Parathyroid adenoma (tissue), 2 donors: ENCODE results near the gene HHIPL2.

Experiments used
- H2AFZ ChIP-seq: fragments of 300-600 bp; sonication (generic); one replicate; pipeline ENCODE4 v1.7.0; 2017; ENCODE audit warnings: antibody characterized with exemption, mild to moderate bottlenecking
- H3K27ac ChIP-seq: fragments of 300-600 bp; sonication (generic); one replicate; pipeline ENCODE4 v1.7.0; 2017
- H3K27me3 ChIP-seq: fragments of 300-600 bp; sonication (generic); one replicate; pipeline ENCODE4 v1.7.0; 2017; ENCODE audit warnings: low read length; ENCODE audit not compliant: control insufficient read depth, insufficient read depth
- H3K36me3 ChIP-seq: fragments of 300-600 bp; sonication (generic); one replicate; pipeline ENCODE4 v1.7.0; 2017; ENCODE audit warnings: low read length; ENCODE audit not compliant: control insufficient read depth, insufficient read depth
- H3K4me1 ChIP-seq: fragments of 300-600 bp; sonication (generic); one replicate; pipeline ENCODE4 v1.7.0; 2017; ENCODE audit warnings: control low read depth
- H3K4me2 ChIP-seq: fragments of 300-600 bp; sonication (generic); one replicate; pipeline ENCODE4 v1.7.0; 2017; ENCODE audit warnings: low read length
- H3K4me3 ChIP-seq: fragments of 300-600 bp; sonication (generic); one replicate; pipeline ENCODE4 v1.7.0; 2017; ENCODE audit warnings: low read depth, low read length
- H3K79me2 ChIP-seq: fragments of 300-600 bp; sonication (generic); one replicate; pipeline ENCODE4 v1.7.0; 2017; ENCODE audit warnings: control low read depth
- H3K9ac ChIP-seq: fragments of 300-600 bp; sonication (generic); one replicate; pipeline ENCODE4 v1.7.0; 2017; ENCODE audit warnings: mild to moderate bottlenecking
- H3K9me3 ChIP-seq: fragments of 300-600 bp; sonication (generic); one replicate; pipeline ENCODE4 v1.7.0; 2017; ENCODE audit warnings: low read length; ENCODE audit not compliant: control insufficient read depth
- CTCF ChIP-seq: fragments of 300-600 bp; sonication (generic); IDR thresholded peaks from one replicate; pipeline ENCODE4 v1.7.0; 2017; ENCODE audit warnings: antibody characterized with exemption, mild to moderate bottlenecking
- donor health status: primary hyperparathyroidism.

HHIPL2 gene

GRCh38 chr1:222547944-222548671 is at the start of gene HHIPL2:
TSS of gene HHIPL2 (minus strand) at chr1:222548104. CDS start at chr1:222548044, 60 bp downstream.
- Histone ChIP-seq H3K4me3 (no peak within 1 kb of the TSS), H3K4me1 (no peaks in the 10 kb centered on the region), H3K27me3 (no peaks in the 10 kb centered on the region), H3K9me3 (no peaks in the 10 kb centered on the region), H3K4me2 (no peak within 1 kb of the TSS), H3K79me2 (no peaks in the 10 kb centered on the region), H3K27ac (no peak within 1 kb of the TSS), H3K9ac (no peak within 1 kb of the TSS), H3K36me3 (no peaks in the 10 kb centered on the region), H2AFZ (no peak within 1 kb of the TSS)
- TF ChIP-seq CTCF: no peak

DNA sequence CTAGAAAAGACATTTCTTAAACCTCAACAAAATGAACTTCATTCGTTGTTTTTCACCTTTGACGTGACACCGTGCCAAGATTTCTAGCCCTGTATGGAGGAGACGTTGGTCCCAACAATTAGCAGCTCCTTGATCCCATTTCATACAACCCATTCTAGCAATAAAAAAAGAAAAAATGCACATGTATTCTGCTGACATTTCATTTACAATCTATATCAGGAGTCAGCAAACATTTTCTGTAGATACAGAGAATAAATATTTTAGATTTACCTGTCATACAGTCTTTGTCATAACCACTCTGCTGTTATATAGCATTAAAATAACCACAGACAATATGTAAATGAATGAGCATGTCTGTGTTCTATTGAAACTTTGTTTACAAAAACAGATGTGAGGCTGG is 48.8 kb upstream of the HHIPL2 start:
- Histone ChIP-seq H3K36me3 (no peaks in the 10 kb centered on the region), H3K9me3 (no peaks in the 10 kb centered on the region), H3K79me2 (no peaks in the 10 kb centered on the region), H3K4me1 (no peaks in the 10 kb centered on the region), H3K4me3 (no peak overlapping the region), H3K9ac (no peak overlapping the region), H3K27me3 (no peaks in the 10 kb centered on the region), H3K27ac (no peak overlapping the region), H3K4me2 (no peak overlapping the region), H2AFZ (no peak overlapping the region)
- TF ChIP-seq CTCF: no peak

- H3K4me3 ChIP-seq: no peak overlapping the region
- H3K27ac ChIP-seq: no peak overlapping the region
- H3K36me3 ChIP-seq: no peaks in the 10 kb centered on the region
- no peaks in the 10 kb centered on the region for H3K4me1 ChIP-seq
- no peaks in the 10 kb centered on the region for H3K27me3 ChIP-seq
- no peak overlapping the region for H3K4me2 ChIP-seq
- H2AFZ ChIP-seq: no peak overlapping the region
- no peak for TF ChIP-seq CTCF
- no peaks in the 10 kb centered on the region for H3K79me2 ChIP-seq
- H3K9ac ChIP-seq: no peak overlapping the region
- H3K9me3 ChIP-seq: no peaks in the 10 kb centered on the region
Observed at GRCh38 chr1:222594789-222595188, 46.9 kb upstream of the HHIPL2 start.

DNA sequence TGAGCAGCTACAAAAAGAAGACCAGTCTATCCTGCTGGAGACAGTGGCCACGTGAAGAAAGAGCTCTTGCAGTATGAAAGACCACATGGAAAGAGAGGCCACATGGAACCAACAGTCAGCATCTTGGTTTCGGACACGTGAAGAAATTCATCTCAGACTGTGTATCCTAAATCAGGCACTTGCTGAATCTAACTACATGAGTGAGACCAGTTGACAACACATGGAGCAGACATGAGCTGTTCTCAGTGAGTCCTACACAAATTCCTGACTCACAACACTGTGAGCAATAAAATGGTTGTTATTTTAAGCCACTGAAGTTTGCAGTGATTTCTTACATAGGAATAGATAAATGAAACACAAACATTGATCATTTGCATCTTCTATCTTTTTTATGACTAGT is 44.3 kb upstream of the HHIPL2 start:
- no peak overlapping the region for H2AFZ ChIP-seq
- H3K4me1 ChIP-seq: no peaks in the 10 kb centered on the region
- H3K27ac ChIP-seq: no peak overlapping the region
- no peak overlapping the region for H3K9ac ChIP-seq
- no peaks in the 10 kb centered on the region for H3K9me3 ChIP-seq
- no peaks in the 10 kb centered on the region for H3K27me3 ChIP-seq
- no peak overlapping the region for H3K4me2 ChIP-seq
- H3K79me2 ChIP-seq: no peaks in the 10 kb centered on the region
- no peak overlapping the region for H3K4me3 ChIP-seq
- TF ChIP-seq CTCF: no peak
- H3K36me3 ChIP-seq: no peaks in the 10 kb centered on the region
